Loucy (cell line): ENCODE results near the gene ITPKA.

ENCODE experiments used
- EZH2phosphoT487 ChIP-seq: fragments of 200-600 bp; IDR thresholded peaks from 2 replicates; pipeline ENCODE4 v1.6.1; 2018; ENCODE audit warnings: antibody characterized with exemption, mild to moderate bottlenecking, moderate library complexity, borderline replicate concordance
- TF ChIP-seq, protein P1 (sequence below): fragments of 200-600 bp; sonication (generic); conservative IDR thresholded peaks from 2 replicates; pipeline ENCODE4 v1.5.1; 2014; ENCODE audit warnings: mild to moderate bottlenecking, antibody characterized with exemption, low read length

- TF ChIP-seq, protein P1, sequence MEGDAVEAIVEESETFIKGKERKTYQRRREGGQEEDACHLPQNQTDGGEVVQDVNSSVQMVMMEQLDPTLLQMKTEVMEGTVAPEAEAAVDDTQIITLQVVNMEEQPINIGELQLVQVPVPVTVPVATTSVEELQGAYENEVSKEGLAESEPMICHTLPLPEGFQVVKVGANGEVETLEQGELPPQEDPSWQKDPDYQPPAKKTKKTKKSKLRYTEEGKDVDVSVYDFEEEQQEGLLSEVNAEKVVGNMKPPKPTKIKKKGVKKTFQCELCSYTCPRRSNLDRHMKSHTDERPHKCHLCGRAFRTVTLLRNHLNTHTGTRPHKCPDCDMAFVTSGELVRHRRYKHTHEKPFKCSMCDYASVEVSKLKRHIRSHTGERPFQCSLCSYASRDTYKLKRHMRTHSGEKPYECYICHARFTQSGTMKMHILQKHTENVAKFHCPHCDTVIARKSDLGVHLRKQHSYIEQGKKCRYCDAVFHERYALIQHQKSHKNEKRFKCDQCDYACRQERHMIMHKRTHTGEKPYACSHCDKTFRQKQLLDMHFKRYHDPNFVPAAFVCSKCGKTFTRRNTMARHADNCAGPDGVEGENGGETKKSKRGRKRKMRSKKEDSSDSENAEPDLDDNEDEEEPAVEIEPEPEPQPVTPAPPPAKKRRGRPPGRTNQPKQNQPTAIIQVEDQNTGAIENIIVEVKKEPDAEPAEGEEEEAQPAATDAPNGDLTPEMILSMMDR, result no peak
- no peak for TF ChIP-seq EZH2phosphoT487
Observed at GRCh38 chr15:41550066-41550775, 56.5 kb downstream of the ITPKA start.
